ENCODE data around the gene PLA2G3.

GRCh38 chr22:31118046-31118820, 22.1 kb downstream of the PLA2G3 start:
- TF ChIP-seq EZH2phosphoT487 (IDR thresholded peaks at IDR 0.05; ENCODE audit: insufficient read depth, low read depth) = no peak
- TF ChIP-seq EZH2 (IDR thresholded peaks at IDR 0.05; ENCODE audit: insufficient read depth, poor library complexity, severe bottlenecking) = no peak
